Transverse colon (tissue), 3 donors: ENCODE results near the gene RPAP3.

ENCODE experiments used
- EP300 ChIP-seq: sonication (generic); formaldehyde crosslinking; IDR thresholded peaks from one replicate; pipeline ENCODE4 v1.6.1; 2017; ENCODE audit warnings: antibody characterized with exemption, low read depth
- POLR2A ChIP-seq: fragments of 450-650 bp; IDR thresholded peaks from one replicate; pipeline ENCODE4 v1.6.1; 2016; ENCODE audit warnings: antibody characterized with exemption, mild to moderate bottlenecking, moderate library complexity
- TF ChIP-seq, protein P1 (sequence below), 5 experiments: fragments of 200-600 bp in 3 of 5; fragments of 450-650 bp in 2 of 5; sonication (generic) in 3 of 5; IDR thresholded peaks; 1 replicate in 2 of 5; 2 replicates in 3 of 5; pipeline ENCODE4 v1.5.1; 2016 to 2017; ENCODE audit warnings: antibody characterized with exemption in 5 of 5, inconsistent platforms in 3 of 5, mild to moderate bottlenecking in 2 of 5, moderate library complexity in 1 of 5

DNA sequence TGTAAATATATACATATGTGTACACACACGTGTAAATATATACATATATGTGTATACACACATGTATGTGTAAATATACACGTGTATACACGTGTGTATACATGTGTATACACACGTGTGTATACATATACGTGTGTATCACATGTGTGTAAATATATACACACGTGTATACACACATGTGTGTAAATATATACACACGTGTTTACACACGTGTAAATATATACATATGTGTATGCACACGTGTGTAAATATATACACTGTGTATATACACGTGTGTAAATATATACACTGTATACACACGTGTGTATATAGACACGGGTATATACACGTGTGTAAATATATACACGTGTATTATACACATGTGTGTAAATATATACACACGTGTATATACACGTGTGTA, 71.7 kb downstream of the RPAP3 start:
- TF ChIP-seq EP300 = no peak
- TF ChIP-seq, protein P1, sequence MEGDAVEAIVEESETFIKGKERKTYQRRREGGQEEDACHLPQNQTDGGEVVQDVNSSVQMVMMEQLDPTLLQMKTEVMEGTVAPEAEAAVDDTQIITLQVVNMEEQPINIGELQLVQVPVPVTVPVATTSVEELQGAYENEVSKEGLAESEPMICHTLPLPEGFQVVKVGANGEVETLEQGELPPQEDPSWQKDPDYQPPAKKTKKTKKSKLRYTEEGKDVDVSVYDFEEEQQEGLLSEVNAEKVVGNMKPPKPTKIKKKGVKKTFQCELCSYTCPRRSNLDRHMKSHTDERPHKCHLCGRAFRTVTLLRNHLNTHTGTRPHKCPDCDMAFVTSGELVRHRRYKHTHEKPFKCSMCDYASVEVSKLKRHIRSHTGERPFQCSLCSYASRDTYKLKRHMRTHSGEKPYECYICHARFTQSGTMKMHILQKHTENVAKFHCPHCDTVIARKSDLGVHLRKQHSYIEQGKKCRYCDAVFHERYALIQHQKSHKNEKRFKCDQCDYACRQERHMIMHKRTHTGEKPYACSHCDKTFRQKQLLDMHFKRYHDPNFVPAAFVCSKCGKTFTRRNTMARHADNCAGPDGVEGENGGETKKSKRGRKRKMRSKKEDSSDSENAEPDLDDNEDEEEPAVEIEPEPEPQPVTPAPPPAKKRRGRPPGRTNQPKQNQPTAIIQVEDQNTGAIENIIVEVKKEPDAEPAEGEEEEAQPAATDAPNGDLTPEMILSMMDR (IDR thresholded peaks at IDR 0.05) = no peak
- no peak for TF ChIP-seq POLR2A
